GM21723 (cell line): ENCODE data around the gene APC2.

Experiments
- ATAC-seq: cut with Tn5 transposase; IDR thresholded peaks from one replicate; pipeline ENCODE4 v1.9.1; 2021; ENCODE audit warnings: mild to moderate bottlenecking, moderate library complexity; ENCODE audit not compliant: unreplicated experiment

Gene APC2

DNA sequence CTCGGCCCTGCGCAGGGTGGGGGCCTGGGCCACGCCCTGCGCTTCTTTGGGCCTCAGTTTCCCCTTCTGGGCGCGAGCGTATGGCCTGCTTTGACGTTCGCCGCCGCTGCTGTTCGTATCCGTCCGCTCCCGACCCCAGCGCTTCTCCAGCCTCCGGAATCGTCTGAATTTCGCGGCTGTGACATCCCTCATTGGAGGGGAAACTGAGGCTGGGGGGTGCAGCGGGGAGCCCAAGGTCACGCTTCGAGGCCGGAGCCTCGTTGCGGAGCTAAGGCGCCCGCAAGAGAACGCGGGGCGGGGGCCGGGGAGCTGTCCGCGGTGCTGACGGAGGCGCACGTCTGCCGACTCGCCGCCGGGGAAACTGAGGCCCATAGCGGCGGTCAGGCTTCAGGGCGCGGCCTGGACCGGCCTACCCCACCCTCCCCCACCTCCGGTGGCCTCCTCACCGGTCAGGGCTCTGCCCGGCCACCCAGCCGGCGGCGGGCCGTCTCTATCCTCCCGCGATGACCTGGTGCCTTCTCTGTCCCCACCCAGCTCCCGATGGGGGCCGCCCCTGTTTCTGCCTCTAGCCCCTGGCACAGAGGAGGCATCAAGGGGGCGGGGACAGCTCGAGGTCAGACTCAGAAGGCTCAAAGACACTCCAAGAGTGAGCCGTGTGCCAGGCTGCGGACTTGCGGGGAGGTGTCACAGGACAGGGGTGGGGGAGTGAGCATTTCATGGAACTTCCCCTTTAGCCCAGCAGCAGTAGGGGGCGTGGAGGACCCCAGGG lies 3.0 kb upstream of the APC2 start:
- ATAC-seq, result no peak

DNA sequence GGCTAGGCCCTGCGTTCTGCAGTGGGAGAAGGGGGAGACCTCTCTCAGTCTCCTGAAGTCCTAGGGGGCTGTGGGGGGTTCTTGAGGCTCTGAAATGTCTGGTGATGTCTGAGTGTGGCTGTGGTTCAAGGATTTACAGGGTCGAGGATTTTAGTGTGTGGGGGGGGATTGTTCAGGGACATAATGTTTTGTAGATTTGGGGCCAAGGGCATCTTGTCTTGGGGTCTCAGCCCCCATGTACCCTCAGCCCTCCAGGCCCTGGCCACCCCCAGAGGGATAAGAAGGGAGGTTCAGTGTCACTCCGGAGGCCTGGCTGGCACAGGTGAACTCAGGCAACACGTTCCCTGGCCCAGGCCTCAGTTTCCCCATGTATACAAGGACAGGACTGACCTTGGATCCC lies 2.4 kb upstream of the APC2 start:
- no peak for ATAC-seq

GRCh38 chr19:1447944-1448343 lies 2.0 kb upstream of the APC2 start:
- ATAC-seq, result no peak

- ATAC-seq, result no peak
These were observed 1.1 kb downstream of the APC2 start for GRCh38 chr19:1450735-1451731.

GRCh38 chr19:1451916-1452801 lies 2.2 kb downstream of the APC2 start:
- no peak for ATAC-seq

DNA sequence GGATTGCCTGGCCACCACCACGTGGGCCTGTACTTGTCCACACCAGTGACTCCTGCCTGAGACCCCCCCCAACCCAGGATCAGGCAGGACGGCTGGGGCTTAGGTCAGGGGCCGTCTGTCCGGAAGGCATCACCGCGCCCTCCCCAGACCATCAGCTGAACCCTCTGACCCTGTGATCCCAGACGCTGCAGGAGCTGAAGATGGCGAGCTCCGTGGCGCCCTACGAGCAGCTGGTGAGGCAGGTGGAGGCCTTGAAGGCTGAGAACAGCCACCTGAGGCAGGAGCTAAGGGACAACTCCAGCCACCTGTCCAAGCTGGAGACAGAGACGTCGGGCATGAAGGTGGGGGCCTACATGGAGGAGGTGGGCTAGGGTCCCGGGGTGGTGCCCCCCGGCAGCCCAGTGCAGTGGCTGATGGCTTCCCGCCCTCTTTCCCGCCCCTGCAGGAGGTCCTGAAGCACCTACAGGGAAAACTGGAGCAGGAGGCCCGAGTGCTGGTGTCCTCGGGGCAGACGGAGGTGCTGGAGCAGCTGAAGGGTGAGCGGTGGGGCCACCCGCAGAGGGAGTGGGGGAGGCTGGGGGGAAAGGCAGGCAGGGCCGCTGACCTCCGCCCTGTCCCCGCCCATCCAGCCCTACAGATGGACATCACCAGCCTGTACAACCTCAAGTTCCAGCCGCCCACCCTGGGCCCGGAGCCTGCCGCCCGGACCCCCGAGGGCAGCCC lies 3.0 kb downstream of the APC2 start:
- ATAC-seq, result no peak

GRCh38 chr19:1453525-1454364 lies 3.8 kb downstream of the APC2 start:
- ATAC-seq, result no peak

DNA sequence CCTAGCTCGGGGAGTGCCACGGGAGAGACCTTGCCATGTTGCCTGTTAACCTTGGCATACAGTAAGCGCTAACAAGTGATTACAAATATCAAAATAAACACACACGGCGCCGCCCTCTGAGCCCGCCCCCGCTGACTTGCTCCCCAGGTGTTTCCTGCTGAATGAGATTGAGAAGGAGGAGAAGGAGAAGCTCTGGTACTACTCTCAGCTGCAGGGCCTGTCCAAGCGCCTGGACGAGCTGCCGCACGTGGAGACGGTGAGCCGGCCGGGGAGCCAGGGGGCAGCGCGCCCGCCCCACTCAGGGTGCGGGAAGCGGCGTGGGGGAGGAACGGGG lies 5.0 kb downstream of the APC2 start:
- no peak for ATAC-seq

DNA sequence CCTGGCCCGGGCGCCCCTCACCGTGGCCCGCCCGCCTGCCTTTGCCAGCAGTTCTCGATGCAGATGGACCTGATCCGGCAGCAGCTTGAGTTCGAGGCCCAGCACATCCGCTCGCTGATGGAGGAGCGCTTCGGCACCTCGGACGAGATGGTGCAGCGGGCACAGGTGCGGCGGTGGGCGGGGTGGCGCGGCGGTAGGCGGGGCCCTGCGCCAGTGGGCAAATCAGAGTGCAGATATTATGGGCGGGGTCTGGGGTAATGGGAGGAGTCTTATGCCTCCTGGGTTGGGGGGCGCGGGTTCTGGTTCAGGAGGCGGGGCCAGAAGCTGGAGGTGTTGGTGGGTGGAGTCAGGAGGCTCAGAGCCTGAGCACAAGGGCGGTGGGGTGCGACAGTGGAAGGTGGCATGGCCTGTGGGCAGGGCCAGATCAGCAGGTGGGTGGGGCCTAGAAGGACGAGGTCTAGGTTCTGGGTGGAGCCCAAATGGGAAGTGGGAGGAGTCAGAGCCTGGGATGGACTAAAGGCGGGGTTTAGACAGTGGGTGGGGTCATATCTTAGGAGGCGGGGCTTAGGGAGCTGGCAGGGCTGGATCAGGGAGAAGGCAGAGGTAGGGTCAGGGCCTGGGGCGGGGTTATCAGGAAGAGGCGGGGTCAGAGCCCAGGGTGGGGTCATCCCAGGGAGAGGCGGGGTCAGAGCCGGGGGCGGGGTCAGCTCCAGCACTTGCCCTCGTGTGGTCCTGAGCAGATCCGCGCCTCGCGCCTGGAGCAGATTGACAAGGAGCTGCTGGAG lies 5.6 kb downstream of the APC2 start:
- ATAC-seq, result no peak

GRCh38 chr19:1456121-1456900 lies 6.4 kb downstream of the APC2 start:
- no peak for ATAC-seq

GRCh38 chr19:1457031-1457739 lies 7.3 kb downstream of the APC2 start:
- ATAC-seq, result no peak

GRCh38 chr19:1457892-1458291 lies 8.0 kb downstream of the APC2 start:
- ATAC-seq, result no peak

GRCh38 chr19:1459479-1459878 lies 9.6 kb downstream of the APC2 start:
- ATAC-seq, result no peak

DNA sequence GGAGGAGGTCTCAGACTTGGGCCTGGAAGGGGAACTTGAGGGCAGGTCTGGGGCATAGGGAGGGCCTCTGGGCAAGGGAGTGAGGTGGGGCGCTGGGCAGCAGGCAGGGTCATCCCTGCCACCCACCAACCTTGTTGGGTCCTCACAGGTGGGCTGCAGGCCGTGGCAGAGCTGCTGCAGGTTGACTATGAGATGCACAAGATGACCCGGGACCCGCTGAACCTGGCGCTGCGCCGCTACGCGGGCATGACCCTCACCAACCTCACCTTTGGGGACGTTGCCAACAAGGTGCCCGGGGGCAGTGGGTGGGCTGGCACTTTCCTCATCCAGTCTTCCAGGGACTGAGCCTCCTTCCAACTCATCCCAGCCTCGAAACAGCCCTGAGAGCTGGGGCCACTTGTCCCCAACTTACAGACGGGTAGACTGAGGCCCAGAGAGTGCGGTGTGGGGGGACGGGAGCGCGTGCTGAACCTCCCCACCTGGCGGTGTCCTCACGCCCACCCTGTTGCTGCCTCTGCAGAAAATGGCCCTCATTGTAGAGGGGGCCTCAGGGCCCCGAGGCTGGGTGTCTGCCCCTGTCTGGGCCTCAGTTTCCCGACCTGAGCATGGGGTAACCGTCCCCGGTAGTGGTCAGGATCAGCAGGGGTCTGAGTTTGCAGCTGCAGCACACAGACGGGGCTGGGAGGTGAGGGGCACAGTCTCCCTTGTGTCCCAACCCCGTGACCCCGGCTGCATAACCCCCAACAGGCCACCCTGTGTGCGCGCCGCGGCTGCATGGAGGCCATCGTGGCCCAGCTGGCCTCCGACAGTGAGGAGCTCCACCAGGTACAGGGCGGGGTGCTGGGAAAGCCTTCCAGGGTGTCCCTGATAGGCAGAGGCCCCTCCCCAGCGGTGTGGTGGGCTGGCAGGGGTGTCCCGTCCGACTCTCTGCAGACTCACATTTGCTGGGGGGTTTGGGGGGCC lies 10.4 kb downstream of the APC2 start:
- ATAC-seq, result no peak

DNA sequence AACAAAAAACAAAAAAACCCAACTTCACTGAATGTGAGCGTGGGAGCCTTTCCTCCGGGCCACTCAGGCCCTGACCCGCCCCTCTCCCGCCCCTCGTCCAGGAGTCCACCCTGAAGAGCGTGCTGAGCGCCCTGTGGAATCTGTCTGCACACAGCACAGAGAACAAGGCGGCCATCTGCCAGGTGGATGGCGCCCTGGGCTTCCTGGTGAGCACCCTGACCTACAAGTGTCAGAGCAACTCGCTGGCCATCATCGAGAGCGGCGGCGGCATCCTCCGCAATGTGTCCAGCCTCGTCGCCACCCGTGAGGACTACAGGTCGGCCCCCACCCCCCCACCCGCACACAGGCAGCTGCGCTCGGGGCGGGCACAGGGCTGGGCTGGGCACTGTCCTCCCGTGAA lies 11.9 kb downstream of the APC2 start:
- ATAC-seq, result no peak
